ENCODE data around the gene CEP44.
"Not testable (repeated sequence)": the region's sequence is repeated elsewhere in the genome, so short reads cannot be mapped to it uniquely, and the experiment has no call there.

The CEP44 gene

DNA sequence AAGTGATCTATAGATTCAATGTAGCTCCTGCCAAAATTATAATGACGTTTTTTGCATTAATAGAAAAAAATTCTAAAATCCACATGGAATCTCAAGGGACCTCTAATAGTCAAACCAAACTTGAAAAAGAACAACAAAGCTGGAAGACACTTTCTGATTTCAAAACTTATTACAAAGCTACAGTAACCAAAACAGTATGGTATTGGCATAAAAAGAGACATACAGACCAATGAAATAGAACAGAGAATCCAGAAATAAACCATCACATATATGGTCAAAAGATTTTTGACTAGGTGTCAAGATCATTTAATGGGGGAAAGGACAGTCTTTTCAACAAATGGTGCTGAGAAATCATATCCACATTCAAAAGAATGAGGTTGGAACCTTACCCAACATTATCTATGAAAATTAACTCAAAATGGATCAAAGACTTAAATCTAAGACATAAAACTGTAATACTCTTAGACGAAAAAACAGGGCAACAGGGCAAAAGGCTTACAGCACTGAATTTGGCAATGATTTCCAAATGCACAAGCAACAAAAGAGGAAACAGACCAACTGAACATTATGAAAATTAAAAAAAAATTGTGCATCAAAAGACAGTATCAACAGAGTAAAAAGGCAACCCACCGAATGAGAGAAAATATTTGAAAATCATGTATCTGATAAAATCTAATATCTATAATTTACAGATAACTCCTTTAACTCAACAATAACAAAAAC is 4.1 kb upstream of the CEP44 start:
- DNase-seq: no peak

DNA sequence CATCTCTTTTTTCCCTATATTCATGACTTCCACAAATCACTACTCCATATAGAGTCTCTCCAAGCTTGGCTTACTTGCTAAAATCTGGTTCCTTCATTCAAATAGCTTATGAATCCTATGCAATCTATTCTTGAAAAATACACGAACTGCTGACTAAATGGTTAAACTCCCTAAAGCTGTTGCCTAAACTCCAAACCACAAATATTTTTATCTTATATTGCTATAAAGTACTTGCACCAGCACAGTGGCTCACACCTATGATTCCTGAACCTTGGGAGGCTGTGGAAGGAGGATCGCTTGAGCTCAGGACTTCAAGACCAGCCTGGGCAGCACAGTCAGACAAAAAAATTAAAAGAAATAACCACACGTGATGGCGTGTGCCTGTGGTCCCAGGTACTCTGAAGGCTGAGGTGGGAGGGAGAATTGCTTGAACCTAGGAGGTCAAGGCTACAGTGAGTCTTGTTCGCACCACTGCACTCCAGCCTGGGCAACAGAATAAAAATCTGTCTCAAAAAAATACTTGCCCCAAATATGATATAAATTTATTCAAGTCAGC is 2.5 kb upstream of the CEP44 start:
- DNase-seq: no peak

DNA sequence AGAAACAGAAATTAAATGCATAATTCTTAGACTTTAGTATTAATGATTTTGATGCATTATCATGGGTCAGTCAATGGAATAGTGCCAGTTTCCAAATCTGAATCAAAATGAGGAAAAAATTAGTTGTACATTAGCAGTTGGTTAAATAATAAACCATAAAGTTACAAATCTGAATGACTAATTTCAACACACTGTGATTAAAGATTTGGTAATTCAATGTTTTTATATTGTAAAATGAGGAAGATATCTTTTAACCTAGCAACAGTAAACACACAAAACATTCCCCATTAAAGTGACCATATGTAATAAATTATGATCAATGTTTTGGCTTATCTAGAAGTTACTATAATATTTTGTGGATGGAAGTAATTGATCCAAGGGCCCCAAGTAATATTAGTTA is 1.8 kb upstream of the CEP44 start:
- DNase-seq: no peak

DNA sequence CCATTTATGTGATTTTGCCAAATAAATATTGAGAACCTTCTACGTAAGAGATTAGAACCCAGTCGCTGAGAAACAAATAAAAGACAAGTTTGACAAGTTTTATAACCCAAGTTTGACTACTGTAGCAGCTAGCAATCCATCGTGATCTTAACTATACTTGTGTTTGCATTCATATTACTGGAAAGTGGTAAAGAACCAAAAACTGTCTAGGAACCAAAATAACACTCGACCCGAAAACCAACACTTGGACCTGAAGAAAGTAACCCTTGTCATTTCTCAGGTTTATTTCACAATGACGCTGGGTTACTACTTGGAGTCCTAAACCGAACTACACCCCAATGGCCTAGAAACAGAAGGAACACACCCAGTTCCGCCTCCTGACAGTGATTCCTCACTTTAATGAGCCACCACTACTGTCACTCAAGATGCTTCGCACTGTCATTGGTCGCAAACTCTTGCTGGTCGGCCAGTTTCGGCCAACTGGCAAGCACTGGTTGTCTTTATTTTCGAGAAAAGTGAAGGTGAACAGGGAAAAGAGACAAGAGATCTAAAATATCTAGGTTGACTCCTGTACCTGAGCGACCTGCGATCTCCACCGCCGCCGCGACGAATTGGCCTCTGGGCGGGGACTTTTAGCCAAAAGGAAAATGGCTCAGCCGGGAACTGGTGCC is 740 bp upstream of the CEP44 start:
- peak; percentile 85 for DNase-seq

DNA sequence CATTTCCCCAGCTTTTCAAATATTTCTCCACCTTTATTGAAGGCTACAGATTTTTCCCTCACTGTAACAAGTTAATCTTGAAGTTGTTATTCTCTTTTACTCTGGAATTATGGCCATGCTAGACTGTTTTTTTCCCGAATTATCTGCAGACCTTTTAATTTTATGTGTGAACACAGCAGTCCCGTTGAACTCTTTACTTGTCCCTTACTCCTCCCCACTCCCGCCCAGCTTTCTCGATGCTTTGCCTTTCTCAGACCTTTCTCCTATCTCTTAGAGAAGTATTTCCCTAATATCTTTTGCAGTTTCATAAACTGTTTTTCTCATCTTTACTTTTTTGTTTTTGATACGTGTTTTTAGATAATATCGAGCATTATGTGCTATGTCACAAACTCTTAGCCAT is 776 bp downstream of the CEP44 start:
- no peak for DNase-seq

DNA sequence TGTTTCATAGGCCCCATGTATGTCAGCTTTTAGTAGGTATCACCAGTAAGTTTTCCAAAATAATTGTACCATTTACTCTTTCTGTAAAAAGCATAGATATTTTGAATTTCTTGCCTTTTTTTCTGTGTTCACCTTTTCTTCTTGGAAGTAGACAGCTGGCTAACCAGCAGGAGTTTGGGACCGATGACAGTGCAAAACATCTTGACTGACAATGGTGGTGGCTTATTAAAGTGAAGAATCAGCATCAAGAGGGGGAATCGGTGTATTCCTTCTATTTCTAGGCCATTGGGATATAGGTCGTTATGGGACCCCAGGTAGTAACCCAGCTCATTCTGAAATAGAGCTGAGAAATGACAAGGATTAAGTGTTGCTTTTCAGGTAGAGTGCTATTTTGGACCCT is 3.2 kb downstream of the CEP44 start:
- DNase-seq: no peak

DNA sequence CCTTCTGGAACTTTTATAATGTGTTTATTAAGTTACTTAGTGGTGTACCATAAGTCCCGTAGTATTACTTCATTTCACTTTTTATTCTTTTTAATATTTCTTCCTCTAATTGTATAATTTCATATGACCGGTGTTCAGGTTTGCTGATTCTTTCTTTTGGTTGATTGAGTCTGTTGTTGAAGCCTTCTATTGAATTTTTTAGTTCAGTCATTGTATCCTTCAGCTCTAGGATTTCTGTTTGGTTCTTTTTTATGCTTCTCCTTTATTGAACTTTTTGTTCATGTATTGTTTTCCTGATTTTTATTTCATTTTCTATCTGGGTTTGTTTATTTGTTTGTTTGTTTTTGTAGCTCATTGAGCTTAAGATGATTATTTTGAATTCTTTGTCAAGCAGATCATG is 8.8 kb downstream of the CEP44 start:
- no peak for DNase-seq

DNA sequence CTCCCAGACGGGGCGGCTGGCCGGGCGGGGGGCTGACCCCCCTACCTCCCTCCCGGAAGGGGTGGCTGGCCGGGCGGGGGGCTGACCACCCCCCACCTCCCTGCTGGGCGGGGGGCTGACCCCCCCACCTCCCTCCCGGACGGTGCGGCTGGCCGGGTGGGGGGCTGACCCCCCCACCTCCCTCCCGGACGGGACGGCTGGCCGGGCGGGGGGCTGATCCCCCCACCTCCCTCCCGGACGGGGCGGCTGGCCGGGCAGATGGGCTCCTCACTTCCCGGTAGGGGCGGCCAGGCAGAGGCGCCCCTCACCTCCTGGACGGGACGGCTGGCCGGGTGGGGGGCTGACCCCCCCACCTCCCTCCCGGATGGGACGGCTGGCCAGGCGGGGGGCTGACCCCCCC is 10.9 kb downstream of the CEP44 start:
- not testable (repeated sequence) for DNase-seq

DNA sequence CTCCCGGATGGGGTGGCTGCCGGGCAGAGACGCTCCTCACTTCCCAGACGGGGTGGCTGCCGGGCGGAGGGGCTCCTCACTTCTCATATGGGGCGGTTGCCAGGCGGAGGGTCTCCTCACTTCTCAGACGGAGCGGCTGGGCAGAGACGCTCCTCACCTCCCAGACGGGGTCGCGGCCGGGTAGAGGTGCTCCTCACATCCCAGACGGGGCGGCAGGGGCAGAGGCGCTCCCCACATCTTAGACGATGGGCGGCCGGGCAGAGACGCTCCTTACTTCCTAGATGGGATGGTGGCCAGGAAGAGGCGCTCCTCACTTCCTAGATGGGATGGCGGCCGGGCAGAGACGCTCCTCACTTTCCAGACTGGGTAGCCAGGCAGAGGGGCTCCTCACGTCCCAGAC is 11.4 kb downstream of the CEP44 start:
- not testable (repeated sequence) for DNase-seq

DNA sequence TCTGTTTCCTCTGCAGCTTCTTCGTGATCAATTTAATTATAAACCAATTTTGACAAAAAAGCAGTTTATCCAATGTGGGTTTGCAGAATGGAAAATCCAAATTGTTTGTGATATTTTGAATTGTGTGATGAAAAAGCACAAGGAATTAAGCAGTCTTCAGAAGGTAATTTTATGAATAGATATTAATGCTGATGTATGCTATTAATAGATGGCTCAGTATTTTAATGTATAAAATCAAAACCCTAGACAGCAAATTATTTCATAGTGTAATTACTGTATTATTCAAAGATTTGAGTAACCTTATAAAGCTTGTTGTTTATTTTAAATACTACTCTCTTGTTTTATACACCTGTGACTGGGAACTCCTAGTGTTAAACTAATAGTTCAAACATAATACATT is 20.0 kb downstream of the CEP44 start:
- no peak for DNase-seq

DNA sequence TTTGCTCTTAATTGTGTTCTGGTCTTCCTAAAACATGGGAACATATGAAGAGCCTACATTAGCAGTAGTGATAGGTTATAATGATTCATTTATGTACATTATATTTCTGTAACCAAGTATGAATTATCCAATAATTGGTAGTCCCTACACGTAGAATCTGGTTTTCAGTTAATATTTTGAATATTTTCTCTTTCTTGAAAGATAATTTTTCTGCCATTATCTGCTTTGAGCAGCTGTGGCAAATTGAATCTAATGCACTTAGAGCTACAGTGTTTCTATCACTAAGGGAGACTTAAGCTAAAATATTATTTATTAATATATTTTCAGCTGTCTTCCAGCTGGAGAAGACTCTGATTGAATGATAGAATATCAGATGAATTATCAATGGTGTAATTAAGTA is 21.0 kb downstream of the CEP44 start:
- DNase-seq: no peak

DNA sequence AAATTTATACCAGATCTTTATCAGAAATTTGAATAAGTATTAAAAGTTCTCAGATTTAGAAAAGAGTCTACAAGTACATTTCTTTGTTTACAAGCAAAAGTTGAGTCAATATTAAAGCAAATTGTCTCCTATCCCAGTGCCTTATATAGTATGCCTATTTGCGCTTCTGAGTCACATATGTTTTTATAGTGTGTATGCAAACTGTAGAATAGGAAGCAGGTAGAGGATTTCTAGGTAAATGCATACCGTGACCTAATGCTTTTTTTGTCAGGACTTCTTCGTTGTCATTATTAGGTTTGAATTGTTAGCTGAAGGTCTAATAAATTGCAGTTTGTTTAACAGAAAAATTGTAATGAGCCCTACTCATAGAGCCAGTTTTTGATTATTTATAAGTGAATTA is 22.2 kb downstream of the CEP44 start:
- DNase-seq: no peak

DNA sequence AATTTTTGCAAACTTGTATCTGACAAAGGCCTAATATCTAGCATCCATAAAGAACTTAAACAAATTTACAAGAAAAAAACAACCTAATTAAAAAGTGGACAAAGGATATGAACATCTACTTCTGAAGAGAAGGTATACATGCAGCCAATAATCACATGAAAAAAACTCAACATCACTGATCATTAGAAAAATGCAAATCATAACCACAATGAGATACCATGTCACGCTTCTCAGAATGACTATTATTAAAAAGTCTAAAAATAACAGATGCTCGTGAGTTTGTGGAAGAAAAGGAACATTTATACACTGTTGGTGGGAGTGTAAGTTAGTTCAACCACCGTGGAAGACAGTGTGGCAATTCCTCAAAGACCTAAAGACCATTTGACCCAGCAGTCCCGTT is 24.0 kb downstream of the CEP44 start:
- no peak for DNase-seq

DNA sequence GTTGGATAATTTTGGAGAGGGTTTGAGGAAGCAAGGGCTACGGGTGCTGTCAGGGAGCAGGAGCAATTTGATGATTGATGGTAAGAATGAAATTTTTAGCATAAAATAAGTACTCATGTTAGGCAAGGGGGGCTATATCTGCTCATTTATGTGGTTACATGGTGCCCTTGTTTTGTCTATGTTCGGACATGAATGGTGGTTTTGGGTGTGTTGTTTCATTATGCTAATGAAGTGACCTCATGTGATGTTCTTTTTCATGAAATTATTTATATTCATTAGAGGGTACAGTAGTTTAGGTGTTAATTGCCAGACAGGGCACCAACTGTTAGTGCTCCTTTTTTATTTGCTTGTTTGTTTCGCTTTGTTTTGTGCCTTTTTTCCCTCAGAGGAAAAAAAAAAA is 29.3 kb downstream of the CEP44 start:
- DNase-seq: no peak

DNA sequence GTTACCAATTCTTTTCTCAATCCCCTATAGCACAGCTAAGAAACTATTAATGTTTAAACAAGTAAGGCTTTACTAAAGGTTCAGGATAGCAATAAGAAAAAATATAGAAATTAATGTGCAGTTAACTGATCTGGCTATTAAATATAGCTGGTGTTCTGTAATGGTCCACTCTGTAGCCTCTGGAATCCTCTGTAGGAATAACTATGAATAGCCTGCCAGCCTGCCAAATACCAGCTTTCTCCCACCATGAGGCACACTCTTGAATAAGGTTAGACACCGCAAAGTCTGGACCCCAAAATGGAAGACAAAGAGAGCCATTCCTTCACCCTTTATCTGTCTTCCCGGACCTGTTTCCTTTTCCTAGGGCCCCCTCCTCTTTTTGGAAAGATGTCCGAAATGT is 30.6 kb downstream of the CEP44 start:
- DNase-seq: no peak

DNA sequence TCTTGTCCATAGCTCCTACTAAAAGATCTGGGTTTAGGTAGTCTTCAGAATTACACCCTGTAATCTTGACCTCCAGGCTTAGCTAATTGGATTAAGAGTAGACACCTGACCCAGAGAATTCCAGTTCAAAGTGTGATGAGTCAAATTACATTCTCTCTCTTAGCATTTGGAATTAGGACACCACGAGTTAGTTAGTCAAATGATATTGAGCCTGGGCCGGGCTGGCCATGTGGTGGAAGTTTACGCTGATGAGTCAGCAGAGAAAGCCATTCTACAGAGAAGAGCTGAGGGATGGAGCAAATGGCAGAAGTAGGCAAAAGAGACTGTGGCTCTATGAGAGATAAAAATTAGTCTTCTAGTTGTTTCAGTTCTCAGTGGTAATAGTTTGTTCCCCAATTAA is 31.1 kb downstream of the CEP44 start:
- no peak for DNase-seq

DNA sequence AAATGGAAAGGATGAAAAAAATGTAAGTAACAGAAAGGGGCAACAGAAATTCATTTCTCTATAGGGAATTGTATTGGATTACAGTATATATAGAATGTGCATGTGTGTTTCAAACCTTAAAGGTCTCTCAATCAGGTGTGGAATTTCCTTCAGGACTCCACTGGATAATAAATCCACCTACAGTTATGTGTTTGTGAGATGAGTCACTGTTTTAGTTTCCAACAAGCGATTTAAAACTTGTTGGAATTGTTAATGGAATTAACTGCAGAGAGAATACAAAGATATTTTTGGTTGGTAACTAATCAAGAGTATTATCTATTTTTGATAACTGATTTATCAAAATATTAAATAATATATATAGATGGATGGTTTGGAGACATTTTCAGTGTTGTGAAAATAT is 32.8 kb downstream of the CEP44 start:
- DNase-seq: no peak

DNA sequence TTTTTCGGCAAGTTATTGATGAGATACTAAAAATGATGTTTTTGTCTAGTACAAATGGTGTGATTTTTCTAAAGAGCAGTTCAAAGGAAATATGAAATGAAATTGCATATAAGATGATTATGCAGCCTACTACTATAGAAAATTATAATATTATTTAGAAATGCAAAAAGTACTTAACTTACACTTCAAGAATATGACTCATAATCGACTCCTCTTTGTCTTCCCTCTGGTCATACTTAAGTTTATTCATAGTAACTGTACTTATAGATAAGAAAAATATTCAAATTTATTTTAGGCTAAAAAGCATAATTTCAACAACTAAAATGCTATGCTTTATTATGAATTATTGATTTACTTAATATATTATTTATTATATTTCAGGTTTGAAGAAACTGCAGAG is 33.2 kb downstream of the CEP44 start:
- no peak for DNase-seq

DNA sequence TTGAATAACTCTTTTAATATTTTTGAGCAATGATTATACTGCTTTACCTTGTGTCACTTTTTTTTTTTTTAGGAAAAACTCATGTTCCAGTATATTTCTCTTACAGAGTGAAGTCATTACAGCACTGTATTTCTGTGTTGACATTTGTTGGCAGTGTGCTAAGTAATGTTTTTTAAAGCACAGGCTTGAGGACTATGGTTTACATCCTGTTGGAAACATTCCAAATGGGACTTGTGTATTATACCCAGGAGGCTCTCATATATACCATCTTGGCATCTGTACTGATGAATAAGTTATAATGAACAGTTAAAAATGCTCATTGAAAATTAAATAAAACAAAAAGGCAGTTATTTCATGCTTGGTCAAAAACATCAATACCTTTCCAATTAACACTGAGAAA is 33.8 kb downstream of the CEP44 start:
- DNase-seq: no peak

DNA sequence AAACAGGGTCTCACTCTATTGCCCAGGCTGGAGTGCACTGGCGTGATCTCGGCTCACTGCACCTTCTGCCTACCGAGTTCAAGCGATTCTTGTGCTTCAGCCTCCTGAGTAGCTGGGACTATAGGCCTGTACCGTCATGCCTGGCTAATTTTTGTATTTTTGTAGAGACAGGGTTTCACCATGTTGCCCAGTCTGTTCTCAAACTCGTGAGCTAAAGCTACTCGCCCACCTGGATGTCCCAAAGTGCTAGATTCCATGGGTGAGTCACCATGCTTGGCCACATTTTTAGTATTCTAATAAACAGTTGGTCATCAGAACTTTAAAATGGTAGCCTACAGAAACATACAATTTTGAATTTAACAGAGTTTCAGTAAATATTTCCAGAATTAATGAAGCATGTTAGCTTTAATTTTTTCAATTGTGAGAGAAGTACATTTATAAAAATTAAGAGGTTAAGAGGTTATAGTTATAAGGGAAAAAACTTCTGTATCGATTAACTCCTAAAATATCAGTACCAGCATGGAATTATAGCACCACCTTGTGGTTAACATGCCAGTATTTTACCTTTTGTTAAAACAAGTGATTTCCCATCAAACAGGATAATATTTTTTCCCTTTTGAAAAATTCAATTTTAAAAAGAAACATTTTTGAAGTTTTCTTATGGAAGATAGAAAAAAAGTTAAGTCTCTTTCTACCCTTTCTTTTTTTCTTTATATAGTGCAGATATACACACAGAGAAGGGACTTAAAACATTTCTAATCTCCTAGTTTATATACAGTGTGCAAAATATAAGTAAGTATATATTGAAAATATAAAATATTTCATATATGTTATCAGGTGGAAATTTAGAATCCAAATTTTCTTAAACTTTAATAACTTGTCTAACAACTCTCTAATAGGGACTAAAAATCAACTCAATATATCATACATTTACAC is 35.4 kb downstream of the CEP44 start:
- DNase-seq: no peak

DNA sequence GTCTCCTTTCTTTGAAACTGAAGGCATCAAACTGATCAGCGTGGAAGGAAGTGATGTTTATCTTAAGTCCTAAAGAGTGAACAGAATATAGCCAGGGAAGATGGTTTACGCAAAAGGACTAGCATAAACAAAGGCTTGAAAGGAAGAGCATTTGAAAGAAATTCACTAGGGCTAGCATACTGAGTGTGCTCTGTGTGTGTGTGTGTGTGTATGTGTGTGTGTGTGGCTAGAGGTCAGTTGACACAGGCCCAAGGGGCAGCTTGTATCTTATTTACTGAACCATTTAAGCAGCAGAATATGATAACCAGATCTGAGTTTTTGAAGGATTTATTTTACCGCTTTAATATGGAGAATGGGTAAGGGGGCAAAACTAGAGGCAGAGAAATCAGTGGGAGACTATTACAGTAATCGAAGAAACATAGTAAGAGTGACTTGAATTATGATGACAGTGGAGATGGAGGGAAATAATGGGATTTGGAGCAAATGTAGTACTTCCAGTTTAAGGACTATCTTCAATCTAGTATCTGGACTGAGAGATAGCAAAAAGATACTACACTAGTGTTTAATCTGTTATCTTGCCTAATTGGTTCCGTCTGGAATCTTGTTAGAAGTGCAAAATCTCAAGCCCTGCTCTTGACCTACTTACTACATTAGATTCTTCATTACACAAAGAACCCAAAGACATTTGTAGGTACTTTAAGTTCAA is 36.9 kb downstream of the CEP44 start:
- DNase-seq: no peak

DNA sequence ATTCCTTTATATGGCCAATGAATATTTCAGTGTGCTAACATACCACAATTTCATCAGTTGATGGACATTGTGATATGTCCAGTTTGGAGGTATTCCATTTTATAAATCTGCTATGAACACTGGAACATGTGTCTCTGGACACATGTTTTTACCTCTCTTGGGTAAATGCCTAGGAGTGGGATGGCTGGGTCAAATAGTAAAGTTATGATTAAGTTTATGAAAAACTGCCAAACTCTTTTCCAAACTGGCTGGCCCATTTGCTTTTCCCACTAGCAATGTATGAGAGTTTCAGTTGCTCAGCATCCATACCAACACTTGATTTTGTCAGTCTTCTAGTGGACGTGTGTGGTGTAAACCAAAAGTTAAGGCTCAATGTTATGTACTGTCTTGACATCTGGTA is 40.5 kb downstream of the CEP44 start:
- DNase-seq: no peak

DNA sequence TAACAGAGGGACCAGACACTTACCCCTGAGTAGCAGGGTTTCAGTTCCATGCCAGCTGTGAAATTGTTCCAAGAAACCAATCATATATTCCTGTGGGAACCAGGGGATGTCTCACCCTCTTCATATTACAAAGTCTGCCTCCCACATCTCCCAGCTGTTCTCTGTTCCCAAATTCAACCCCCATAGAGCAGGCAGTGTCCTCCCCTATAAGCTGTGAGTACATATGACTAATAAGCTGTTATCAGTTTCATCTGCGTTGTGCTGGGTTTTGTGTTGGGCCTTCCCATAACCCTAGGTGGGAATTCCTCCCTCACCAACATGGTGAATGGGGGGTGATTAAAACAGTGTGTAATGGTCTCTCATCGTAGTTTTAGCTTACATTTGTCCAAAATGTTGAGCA is 41.0 kb downstream of the CEP44 start:
- DNase-seq: no peak

All from activated CD8-positive, alpha-beta memory T cell treated with anti-CD3 and anti-CD28 coated beads for 24 hours (primary cell).